ENCODE data around the gene MRPL23.

MRPL23 gene

DNA sequence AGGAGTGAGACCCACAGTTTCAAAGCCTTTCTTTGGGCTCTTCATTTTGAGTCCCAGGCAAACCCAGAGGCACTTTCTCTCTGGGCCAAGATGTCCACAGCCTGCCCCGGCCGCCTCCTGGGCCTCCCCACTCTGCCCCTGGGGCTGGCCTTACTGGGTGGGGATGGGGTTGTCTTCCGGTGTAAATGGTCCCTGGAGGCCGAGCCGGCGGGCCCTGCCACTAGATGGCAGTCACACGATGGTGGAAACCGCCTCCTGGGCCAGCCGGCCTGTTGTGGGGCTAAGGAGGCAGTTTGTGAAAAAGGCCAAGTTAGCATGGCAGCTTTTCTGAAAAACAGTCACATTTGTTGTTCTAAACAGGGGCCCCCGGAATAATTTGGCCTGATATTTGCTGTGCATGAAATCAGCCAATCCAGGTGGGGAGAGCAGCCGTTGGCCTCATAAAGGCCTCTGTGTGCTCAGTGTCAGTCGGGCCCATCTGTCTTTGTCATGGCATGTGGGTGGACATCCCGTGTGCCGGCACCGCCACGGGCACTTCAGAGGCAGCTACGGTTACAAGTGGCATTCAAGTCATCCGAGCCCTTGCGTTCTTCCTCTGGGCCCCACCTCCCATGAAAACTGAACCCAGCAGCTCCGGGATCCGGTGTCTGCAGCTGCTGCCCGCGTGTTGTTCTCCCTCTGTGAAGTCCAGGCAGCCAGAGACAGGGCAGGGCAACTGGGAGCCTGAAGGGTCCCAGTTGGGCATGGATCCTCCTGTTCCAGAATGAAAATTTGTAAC lies 6.5 kb downstream of the MRPL23 start:
- no peak for DNase-seq (ENCODE audit: low read depth)

DNA sequence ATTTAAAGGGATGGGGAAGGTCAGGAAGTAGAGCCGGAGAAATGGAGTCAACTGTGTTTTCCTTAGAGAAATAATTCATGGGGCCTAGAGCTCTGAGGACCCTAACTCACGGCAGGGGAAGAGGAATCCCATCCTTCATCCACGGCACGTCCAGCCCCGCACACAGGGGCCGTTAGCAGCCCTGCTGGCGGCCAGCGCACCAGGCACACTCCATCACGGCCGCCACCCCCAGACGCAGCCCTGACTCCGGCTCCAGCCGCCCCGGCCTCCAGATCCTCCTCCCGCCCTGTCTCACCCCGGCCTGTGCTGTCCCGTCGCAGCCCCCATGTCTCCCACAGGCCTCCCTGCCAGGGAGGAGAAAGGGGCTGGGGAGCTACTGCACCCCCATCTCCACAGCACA lies 11.2 kb downstream of the MRPL23 start:
- DNase-seq (ENCODE audit: low read depth) = no peak

DNA sequence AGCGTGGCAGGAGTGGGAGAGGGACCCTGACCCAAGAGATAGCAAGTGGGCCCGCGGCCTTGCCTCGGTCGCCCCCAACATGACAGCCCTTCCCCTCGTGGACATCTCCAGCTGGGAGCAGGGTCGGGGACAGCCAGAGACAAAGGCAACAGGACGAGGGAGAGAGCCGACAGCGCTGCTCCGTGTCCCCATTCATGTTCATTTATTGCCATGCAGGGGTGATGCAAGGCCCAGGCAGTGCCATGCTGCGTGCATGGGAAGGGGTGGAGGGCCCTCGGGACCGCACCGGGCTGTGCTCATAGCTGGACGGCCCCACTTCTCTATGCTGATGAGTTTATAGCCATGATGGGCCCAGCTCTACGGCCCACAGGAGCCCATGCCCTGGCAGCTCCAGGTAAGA lies 12.7 kb downstream of the MRPL23 start:
- no peak for DNase-seq (ENCODE audit: low read depth)

DNA sequence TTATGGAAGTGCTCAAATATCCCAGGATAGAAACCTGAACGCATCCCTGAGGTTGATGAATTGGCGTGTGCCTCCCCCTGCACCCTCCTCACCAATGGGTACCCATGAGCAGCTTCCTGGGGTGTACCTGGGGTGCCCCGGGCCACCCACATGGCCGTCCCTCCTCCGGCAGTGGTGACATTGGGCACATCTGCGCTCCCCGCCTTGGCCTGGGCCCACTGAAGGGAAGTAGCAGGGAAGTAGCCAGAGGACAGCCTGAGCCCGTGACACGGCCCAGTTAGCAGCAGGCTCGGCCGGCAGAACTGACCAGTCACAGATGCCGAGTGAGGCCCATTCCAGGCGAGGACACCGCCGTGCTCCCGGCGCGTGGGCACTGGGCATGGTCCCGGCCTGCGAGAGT lies 16.7 kb downstream of the MRPL23 start:
- no peak for DNase-seq (ENCODE audit: low read depth)

DNA sequence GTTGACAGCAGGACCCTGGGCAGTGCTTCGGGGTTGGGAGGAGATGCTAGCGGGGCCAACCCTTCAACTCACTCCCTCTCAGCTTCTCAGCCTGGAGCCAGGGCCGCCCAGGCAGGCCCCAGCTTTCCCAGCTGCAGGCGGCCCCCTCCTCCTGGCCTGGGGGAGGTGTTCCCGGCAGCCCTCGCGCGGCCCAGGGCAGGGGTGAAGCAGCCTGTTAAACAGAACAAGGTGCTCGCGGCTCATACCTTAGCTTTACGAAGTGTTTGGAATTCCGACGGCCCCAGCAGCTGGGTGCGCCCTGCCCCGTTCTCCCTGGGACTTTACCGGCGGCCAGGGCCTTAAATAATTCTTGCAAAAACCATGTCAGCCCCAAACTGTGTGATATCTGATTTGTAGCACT lies 17.2 kb downstream of the MRPL23 start:
- no peak for DNase-seq (ENCODE audit: low read depth)

DNA sequence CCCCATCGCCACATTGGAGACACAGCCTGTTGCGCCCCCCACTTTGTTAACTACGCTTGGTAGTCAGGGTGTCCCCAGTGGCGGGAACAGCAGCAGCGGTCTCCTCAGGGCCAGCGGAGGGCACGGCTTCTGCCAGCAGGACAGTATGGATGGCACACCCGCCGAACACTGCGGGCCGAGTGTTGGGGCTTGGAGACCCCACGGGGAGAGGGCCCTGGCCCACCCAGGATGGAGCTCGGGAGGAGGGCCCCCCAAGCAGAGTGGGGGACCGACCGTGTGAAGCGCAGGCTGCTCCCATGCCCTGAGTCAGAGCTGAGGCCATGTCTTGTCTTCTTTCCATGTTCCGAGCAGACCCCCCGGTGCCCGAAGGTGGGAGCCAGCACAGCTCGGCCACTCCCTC lies 17.8 kb downstream of the MRPL23 start:
- no peak for DNase-seq (ENCODE audit: low read depth)

DNA sequence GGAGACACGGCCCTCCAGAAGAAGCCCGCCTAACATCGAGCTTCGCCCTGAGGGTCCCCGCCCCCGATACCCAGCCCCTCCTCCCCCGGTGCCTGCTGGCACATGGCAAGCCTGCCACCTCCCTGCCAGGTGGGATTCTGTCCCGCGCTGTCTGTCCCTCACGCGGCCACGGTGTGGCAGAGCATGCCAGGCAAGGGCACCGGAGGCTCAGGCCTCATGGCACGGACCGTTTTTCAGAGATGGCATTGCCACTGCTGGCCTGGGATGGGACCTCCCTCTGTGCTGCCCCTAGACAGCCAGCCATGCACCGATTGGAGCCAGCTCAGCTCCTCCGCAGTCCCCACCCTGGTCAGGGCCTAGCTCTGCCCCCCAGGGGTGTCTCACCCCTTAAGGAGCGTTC lies 19.4 kb downstream of the MRPL23 start:
- no peak for DNase-seq (ENCODE audit: low read depth)

DNA sequence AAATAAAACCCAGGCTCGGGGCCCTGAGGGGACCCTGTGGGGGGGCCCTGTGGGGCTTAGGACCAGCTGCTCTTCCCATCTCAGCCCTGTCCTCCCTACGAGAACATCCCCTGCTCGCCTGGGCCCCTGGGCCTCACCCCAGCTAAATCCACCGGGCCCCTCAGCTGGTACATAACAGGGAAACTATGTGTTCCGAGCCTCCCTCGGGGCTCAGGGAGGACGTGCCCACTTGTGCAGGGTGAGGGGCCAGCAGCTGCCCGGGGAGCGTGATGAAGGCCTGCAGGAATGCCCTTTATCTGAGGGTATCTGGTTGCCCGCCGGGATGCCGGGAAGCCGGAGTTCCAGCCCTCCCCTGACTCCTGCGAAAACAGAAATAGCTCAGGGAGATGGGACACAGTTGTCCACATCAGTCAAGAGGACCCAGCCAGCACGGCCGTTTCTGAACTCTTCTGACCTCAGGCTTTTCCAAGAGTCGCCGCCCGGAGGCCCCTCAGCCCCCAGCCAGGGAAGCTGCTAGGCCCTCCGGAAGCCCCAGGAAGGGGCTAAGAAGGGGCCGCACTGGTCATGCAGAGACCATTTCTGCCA lies 20.6 kb downstream of the MRPL23 start:
- no peak for DNase-seq (ENCODE audit: low read depth)

DNA sequence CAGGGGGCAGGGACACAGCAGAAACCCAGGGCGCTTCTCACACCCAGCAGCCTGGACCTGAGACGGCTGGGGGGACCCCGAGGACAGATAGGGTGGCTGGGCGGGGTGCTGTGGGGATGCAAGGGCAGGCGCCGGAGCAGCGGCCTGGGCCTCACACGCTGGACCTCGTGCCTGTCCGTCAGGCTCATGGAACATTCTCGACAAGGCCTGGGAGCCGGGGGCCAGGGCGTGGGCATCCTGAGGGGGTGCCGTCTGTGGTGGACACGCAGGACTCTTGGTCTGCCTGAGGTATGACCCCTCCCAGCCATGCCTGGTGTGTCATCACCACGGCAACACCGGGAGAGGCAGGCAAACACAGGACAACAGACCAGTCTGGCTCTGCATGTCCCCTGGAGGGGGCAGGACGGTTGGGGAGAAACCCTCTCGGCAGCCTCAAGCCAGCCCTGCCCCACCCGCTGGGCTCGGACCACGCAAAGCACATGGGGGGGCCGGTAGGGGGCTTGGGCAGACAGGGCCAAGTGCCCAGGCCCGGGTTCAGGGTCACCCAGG lies 21.4 kb downstream of the MRPL23 start:
- DNase-seq (ENCODE audit: low read depth) = no peak

DNA sequence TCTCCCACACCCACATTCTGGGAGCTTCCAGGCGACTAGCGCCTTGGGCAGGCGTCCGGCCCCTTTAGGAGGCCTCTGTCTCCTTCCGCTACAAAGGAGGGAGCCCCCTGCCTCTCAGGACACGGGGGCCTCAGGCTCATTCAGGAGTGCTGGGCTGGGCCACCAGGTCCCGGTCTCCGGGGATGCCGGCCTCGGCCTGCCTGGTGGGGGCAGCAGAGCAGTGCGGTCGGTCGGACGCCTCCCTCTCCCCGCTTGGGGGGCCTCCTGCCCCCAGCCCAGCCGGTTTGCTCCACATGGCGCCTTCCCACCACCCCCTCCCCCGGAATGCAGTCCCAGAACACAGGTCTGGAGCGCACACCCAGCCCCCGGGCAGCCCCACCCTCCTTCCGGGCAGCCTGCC lies 21.9 kb downstream of the MRPL23 start:
- DNase-seq (ENCODE audit: low read depth) = no peak

DNA sequence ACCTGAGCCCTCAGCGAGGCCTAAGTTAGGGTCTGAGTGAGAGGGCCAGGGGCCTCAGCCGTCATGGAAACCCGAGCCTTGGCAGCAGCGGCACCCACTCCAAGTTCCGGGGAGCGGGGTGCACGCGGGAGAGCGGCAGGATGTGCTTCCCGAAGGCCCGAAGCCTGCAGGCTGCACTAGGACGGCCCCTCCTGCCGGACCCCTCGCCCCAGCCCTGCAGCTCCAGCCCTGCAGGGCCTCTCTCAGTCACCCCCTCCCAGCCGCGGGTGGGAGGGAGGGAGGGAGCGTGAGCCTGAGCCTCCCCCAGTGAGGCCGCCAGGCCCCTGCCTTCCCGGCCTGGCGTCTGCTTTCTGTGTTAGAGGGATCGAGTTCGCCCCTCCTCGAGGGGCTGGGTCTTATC lies 22.6 kb downstream of the MRPL23 start:
- DNase-seq (ENCODE audit: low read depth) = no peak

DNA sequence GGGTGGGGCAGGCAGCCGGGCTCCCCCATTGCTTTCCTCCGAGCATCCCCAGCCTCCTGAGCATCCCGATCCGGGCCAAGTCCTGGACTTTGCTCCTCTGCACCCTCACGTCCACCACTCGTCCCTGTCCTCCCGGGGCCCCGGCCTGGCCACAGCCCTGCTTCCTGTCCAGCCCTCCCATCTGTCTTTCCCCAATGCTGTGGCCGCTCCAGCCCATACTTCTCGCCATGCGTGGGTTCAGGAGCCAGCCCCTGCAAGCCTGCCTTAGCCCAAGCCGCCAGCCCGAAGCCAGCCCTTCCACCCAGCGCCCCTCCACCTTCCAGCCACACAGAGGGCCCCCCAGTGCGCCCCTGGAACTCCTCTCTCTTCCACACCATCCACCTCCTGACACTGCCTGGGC lies 23.8 kb downstream of the MRPL23 start:
- DNase-seq (ENCODE audit: low read depth) = no peak

DNA sequence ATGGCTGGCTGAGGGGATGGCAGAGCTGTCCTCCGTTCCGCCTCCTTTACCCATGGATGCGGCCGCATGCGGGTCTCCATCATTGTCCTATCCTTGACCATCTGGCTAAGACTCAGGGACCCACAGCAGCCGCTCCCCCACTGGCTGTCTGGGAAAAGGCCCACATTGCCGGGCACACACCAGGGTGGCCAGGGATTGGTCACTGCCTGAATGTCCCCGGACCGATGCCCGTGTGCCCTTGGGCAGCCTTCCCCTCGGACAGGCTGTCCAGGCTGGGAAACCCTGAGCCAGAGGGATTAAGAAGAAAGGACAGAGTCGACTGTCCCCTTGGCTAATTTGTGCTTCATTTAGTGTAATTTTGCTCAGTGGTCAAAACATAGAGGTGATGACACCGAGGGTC lies 28.1 kb downstream of the MRPL23 start:
- DNase-seq (ENCODE audit: low read depth) = no peak

DNA sequence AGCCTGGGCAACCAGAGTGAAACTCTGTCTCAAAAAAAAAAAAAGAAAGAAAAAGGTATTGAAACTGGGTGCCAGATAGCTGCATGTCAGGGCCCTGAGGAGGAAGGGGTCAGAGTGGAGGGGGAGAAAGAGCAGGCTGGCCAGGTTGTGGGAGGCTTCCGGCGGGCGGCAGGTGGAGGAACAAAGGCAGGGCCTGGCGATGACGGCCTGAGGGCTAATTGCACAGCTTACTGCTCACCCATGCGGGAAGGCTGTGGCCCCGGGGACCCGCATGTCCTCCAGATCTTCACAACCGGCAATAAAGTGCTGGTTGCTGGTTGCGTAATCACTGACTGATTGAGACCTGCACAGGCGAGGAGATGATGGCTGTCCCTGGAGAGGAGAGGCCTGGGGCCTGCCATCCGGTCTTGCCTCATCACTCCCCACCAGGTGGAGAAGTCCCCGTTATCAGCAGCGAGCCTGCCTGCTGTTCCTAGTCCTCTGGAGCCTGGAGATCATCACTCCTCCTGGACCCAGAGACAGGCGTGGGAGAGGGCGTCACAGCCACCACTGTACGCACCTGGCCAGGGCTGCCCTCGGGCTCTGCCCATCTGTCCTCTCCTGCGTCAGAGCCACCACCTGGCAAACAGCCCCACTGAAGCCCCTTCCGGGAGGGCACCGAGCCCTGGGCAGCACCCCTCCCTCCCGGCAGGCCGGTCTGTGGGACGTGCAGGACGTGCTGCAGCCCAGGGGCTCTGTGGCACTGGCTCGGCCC lies 31.8 kb downstream of the MRPL23 start:
- DNase-seq (ENCODE audit: low read depth) = no peak

DNA sequence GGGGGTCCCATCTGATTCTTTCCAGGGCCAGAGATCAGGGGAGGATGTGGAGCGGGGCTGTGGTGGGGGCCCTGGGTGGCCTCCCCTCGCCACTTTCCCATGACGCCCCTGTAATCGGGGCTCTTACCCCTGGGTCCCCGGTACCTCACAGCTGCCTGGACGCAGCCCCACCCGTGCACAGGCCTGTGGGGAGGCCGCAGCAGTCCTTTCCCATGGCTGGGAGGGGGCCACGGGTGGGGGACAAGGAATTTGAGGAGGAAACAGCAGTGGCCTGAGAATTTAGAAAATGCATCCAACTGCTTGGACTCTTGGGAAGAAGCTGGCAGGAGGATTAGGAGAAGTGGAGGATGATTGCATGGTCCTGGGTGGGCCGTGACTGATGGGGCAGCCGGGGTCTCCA lies 32.5 kb downstream of the MRPL23 start:
- DNase-seq (ENCODE audit: low read depth) = no peak

DNA sequence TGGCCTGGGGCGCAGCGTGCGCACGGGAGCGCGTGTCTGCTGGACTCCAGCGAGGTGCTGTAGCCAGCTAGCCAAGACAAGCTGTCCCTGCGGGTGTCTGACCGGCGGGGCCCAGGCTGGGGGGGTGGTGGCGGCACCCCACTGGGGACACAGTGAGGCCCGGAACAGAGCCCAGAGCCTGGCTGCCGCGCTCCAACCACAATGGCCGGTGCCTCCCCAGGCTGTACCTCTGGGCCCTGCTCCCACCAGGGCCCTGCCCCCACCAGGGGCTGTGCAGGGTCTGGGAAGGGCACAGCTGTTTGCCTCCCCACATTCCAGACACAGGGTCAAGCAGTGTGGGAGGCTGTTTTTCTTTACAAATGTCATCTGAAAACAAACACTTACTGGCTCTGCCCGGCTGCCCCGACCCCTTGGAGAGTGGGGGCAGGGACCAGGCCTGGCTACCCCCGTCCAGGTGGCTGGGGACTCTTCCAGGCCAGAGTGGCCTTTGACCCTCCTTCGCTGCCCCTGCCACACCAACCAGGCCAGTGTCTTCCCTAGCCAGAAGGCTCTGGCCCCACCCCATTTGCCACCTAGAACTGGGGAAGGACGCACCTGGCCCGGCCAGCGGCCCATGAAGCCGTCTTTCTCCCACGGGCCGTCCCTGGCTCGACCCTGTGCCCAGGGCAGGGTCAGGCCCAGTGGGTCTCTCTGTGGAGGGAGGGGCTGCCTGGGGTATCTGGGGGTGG lies 35.9 kb downstream of the MRPL23 start:
- no peak for DNase-seq (ENCODE audit: low read depth)

DNA sequence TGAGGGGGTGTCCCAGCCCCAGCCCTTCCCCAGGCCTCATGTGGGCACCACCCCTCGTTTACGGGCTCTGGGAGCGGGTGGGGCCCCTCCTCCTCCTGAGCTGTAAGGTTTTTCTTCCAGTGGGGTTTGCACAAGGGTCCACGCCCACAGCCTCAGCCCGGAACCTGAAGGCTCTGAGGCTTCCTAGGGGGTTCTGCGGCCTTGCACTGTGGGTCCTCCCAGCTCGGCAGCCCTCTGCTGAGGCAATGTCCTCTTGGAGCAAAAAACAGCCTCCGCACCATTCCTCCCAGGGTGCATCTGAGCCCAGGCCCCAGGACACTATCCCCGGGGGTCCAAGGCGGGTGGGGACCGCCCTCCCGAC lies 36.4 kb downstream of the MRPL23 start:
- DNase-seq (ENCODE audit: low read depth) = no peak

DNA sequence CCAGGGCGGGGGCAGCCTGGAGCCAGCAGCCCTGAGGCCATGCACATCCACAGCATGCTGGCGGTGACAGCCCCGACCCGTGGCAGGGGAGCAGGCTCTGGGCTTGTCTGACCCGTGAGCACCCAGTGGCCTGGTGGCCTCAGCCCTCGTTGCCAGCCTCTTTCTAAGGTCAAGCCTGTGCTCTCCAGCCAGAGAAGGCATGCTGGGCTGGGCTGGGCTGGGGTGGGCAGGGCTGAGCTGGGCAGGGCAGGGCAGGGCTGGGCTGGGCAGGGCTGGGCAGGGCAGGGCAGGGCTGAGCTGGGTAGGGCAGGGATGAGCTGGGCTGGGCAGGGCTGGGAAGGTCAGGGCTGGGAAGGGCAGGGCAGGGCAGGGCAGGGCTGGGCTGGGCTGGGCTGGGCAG lies 39.9 kb downstream of the MRPL23 start:
- DNase-seq (ENCODE audit: low read depth) = no peak

DNA sequence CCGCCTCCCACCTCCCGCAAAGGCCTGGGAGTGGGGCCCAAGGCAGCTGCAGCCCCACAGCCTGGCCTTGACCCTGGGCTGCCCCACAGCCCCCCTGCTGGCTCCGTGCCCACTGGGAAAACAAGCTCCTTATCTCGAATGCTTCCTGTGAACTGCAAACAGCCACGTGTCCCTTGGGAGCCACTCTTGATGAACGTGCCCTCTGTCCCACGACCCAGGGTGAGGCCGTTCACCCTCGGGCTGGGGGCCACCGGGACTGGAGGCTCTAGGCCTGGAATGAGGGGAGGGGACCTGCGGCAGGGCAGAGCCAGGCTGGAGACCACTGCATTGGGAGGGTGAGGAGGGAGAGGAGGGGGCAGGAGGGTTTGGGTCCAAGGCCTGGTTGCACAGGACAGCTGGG lies 41.0 kb downstream of the MRPL23 start:
- DNase-seq (ENCODE audit: low read depth) = no peak

DNA sequence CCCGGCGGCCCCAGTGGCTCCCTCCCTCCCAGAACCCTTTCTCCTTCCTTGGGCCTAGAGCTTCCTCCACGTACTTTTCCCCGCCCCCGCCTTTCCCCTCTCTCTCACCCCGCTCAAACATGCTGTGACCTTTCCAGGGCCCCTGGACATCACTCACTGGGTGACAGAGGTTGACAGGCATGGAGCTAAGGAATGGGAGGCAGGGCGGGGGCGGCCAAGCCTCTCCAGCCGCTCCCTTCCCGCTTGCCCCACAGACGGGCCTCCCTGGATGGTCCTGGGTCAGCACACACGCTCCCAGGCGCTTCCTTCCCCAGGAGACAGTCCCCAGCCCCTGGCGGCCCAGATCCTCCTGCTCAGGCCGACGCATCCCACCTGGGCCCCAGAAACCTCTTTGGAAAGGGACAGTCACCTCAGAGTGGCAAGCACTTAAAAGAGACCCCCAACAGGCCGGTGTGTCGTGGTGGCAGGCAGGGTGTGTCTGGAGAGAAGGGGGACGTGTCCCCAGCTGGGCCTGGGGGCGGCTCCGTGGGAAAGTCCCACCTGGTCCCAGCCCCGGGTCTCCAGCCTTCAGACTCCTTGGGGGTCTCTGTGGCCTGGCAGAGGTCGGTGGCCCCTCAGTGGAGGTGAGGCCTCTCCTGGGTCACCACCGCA lies 41.7 kb downstream of the MRPL23 start:
- no peak for DNase-seq (ENCODE audit: low read depth)

DNA sequence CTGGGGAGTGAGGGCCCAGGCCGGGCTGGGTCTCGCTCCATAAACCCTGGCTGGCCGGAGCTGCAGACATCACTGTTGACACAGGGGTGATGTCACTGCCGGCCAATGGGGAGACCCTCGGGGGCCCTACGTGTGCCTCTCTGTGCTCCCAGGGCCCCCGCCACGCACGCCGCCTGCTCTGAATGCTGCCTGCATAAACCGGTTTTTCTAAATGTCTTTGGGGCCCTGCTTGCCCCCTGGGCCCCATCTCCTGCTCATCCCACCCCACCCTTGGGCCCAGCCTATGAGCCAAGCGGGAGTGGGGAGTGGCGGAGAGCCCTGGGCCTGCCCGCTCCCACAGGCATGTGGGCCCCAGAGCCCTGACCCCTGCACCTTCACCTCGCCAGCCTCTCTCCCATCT lies 42.8 kb downstream of the MRPL23 start:
- DNase-seq (ENCODE audit: low read depth) = no peak

Measured in fibroblast of the conjunctiva (primary cell).